ENCODE results near the gene ELF1. TPM values are rescaled to one million over a fixed set of nuclear protein-coding genes. Genes with fewer than 3 reads are reported as not detected.

ELF1 gene
- total RNA-seq, 4 donors from 2014 or later, result 66.9 to 96.2 (median 72.1) TPM

DNA sequence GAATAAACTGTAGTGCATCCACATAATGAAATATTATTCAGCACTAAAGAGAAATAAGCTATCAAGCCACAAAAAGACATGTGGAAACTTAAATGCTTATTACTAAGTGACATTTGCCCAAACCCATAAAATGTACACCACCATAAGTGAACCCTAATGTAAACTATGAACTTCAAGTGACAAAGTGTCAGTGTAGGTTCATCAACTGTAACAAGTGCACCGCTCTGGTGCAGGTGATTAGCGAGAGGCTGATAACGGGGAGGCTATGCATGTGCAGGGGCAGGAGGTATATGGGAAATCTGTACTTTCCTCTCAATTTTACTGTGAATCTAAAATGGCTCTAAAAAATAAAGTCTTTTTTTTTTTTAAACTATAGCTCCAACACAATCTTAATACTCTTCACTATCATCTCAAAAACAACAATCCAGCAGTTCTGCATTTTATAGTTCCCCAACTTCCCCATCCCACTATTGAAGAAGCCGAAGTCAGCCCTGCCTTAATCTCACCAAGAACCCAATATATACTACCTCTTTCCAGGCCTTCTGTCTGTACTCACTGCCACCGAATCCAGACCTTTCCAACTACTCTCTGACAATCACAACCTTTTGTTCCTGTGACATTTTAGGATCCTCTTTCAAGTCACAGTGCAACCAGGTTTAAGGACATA is 22.6 kb downstream of the ELF1 start:
- H3K4me1 ChIP-seq, result peaks cover 13 to 29% (median 26%) of the 10 kb centered on the region in 4 donors
- intact Hi-C loops (cut with DNase I), result no loop called here
- H3K4me3 ChIP-seq, result no peak overlapping the region
- no peaks in the 10 kb centered on the region for H3K27me3 ChIP-seq
- WGBS, result 89% methylated on average over 5 of the region's 5 CpGs
- H3K36me3 ChIP-seq, result peaks cover 0 to 10% (median 3%) of the 10 kb centered on the region in 4 donors
- no peaks in the 10 kb centered on the region for H3K9me3 ChIP-seq
- DNase-seq (ENCODE audit: extremely low spot score), result no peak
- no peak for TF ChIP-seq EP300 (IDR thresholded peaks at IDR 0.05)
- no peak for TF ChIP-seq POLR2AphosphoS5 (IDR thresholded peaks at IDR 0.05)
- TF ChIP-seq, protein P1, sequence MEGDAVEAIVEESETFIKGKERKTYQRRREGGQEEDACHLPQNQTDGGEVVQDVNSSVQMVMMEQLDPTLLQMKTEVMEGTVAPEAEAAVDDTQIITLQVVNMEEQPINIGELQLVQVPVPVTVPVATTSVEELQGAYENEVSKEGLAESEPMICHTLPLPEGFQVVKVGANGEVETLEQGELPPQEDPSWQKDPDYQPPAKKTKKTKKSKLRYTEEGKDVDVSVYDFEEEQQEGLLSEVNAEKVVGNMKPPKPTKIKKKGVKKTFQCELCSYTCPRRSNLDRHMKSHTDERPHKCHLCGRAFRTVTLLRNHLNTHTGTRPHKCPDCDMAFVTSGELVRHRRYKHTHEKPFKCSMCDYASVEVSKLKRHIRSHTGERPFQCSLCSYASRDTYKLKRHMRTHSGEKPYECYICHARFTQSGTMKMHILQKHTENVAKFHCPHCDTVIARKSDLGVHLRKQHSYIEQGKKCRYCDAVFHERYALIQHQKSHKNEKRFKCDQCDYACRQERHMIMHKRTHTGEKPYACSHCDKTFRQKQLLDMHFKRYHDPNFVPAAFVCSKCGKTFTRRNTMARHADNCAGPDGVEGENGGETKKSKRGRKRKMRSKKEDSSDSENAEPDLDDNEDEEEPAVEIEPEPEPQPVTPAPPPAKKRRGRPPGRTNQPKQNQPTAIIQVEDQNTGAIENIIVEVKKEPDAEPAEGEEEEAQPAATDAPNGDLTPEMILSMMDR (IDR thresholded peaks at IDR 0.05), result no peak
- TF ChIP-seq POLR2A (IDR thresholded peaks at IDR 0.05; ENCODE audit: low read depth), result no peak
- H3K27ac ChIP-seq (replicated peaks in 1 of 4), result no peak overlapping the region

DNA sequence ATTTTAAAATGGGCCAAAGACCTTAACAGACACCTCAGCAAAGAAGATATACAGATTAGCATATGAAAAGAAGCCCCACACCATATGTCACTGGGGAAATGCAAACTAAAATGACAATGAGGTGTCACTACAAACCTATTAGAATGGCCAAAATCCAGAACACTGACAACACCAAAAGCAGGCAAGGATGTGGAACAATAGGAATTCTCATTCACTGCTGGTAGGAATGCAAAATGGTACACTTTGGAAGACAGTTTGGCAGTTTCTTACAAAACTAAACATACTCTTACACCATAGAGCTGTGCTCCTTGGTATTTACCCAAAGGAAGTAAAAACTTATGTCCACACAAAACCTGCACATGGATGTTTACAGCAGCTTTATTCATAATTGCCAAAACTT is 23.1 kb downstream of the ELF1 start:
- TF ChIP-seq, protein P1 (IDR thresholded peaks at IDR 0.05), result no peak
- TF ChIP-seq EP300 (IDR thresholded peaks at IDR 0.05) (no peak), POLR2AphosphoS5 (IDR thresholded peaks at IDR 0.05) (no peak), POLR2A (IDR thresholded peaks at IDR 0.05; ENCODE audit: low read depth) (no peak)
- intact Hi-C loops (cut with DNase I), result no loop called here
- H3K27me3 ChIP-seq, result no peaks in the 10 kb centered on the region

DNA sequence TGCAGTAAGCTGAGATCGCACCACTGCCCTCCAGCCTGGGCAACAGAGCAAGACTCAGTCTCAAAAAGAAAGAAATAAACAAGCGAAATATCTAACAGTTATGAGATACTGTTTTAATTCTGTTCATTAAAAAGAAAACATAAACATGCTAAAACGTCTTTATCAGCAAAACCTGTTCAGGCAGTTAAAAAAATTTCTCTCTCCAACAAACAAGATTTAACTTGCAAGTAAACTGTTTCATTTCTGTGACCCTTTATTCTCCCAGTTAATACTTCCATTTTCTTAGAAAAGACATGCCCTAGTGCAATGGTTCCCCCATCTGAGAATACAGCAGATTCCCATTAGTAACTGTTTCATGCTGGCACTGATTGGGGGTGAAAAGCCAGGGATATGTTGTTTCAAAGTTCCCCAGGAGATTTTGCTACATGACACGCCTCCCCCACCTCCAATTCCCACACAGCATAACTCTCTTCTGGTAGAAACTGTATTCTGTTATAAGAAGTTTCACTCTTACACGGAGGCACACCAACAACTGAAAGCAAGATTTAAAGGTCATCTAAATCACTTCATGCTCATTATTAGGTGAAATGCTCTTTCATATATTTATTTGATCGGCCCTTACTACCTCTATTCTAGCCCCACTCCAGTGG is 24.4 kb downstream of the ELF1 start:
- no peak overlapping the region for H3K4me3 ChIP-seq
- DNase-seq (ENCODE audit: extremely low spot score), result no peak
- H3K27me3 ChIP-seq, result no peaks in the 10 kb centered on the region
- no peak for TF ChIP-seq EP300 (IDR thresholded peaks at IDR 0.05)
- TF ChIP-seq POLR2AphosphoS5 (IDR thresholded peaks at IDR 0.05), result no peak
- TF ChIP-seq, protein P1 (IDR thresholded peaks at IDR 0.05), result no peak
- no peak for TF ChIP-seq POLR2A (IDR thresholded peaks at IDR 0.05; ENCODE audit: low read depth)
- H3K36me3 ChIP-seq, result peaks cover 0 to 10% (median 3%) of the 10 kb centered on the region in 4 donors
- intact Hi-C loops (cut with DNase I), result no loop called here
- WGBS, result 79% methylated on average over 6 of the region's 6 CpGs
- no peak overlapping the region for H3K27ac ChIP-seq (replicated peaks in 1 of 4)
- H3K9me3 ChIP-seq, result no peaks in the 10 kb centered on the region
- peaks cover 13 to 29% (median 26%) of the 10 kb centered on the region in 4 donors for H3K4me1 ChIP-seq

More for the DNA sequence above, 23.1 kb downstream of the ELF1 start:
- DNase-seq (ENCODE audit: extremely low spot score), result no peak
- Histone ChIP-seq H3K36me3 (peaks cover 0 to 10% (median 3%) of the 10 kb centered on the region in 4 donors), H3K4me1 (peaks cover 13 to 29% (median 26%) of the 10 kb centered on the region in 4 donors), H3K9me3 (no peaks in the 10 kb centered on the region), H3K27ac (replicated peaks in 1 of 4) (no peak overlapping the region), H3K4me3 (no peak overlapping the region)

DNA sequence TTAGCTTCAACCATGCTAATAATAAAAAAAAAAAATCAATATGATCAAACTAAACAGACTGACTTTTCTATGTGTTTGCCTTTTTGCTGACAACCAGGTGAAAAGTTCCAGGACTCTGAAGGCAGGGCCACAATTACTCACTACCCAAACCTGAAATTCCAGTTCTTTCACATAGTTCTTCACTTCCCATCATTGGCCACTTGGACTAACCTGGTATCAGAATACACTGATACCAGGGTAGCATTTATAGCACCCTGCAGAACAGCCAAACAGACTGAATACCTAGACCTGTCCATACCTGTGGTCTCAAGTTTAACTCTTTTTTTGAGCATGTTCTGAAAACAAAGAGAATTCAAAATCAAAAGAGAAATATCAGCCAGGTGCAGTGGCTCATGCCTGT is 25.1 kb downstream of the ELF1 start:
- no peak for TF ChIP-seq EP300 (IDR thresholded peaks at IDR 0.05)
- no peak for TF ChIP-seq POLR2A (IDR thresholded peaks at IDR 0.05; ENCODE audit: low read depth)
- TF ChIP-seq, protein P1 (IDR thresholded peaks at IDR 0.05), result no peak
- TF ChIP-seq POLR2AphosphoS5 (IDR thresholded peaks at IDR 0.05), result no peak
- DNase-seq (ENCODE audit: extremely low spot score), result no peak
- Histone ChIP-seq H3K9me3 (no peaks in the 10 kb centered on the region), H3K27me3 (no peaks in the 10 kb centered on the region), H3K36me3 (peaks cover 0 to 10% (median 3%) of the 10 kb centered on the region in 4 donors), H3K4me3 (no peak overlapping the region), H3K4me1 (peaks cover 13 to 29% (median 26%) of the 10 kb centered on the region in 4 donors), H3K27ac (replicated peaks in 1 of 4) (no peak overlapping the region)
- intact Hi-C loops (cut with DNase I), result no loop called here

Measured in esophagus muscularis mucosa (tissue), 4 donors.